Naive thymus-derived CD4-positive, alpha-beta T cell (primary cell): ENCODE data around the gene BST1. TPM values are rescaled to one million over a fixed set of nuclear protein-coding genes. Genes with fewer than 3 reads are reported as not detected.

Source experiments
- ATAC-seq: fragments of 150-1000 bp; cut with Tn5 transposase; 2 replicates; pipeline ENCODE4 v1.10.0; 2021; ENCODE audit warnings: mild to moderate bottlenecking, moderate library complexity
- CTCF ChIA-PET: fragments of 350-600 bp; sonication (Branson Sonifier 250); formaldehyde crosslinking; loops from one replicate; lab custom pipeline; 2021; ENCODE audit warnings: antibody characterized with exemption; lab: Charles Lee
- POLR2A ChIA-PET: fragments of 350-600 bp; sonication (Branson Sonifier 250); formaldehyde crosslinking; loops from one replicate; lab custom pipeline; 2021; ENCODE audit warnings: antibody characterized with exemption, inconsistent platforms; lab: Charles Lee
- DNase-seq, 9 donors: peaks; one replicate each; pipeline versions ENCODE4 v3.0.0 to v3.0.0-alpha.2; 2020 to 2022; ENCODE audit warnings: mixed read lengths in 1 of 9
- H3K27ac ChIP-seq: one replicate; pipeline ENCODE4 v1.7.0; 2013; ENCODE audit warnings: mild to moderate bottlenecking, low read depth, low read length, moderate library complexity
- H3K27me3 ChIP-seq, 2 donors: one replicate each; pipeline ENCODE4 v1.7.0; 2013; ENCODE audit warnings: low read length in 2 of 2, mild to moderate bottlenecking in 2 of 2, moderate library complexity in 2 of 2; ENCODE audit not compliant: control insufficient read depth in 2 of 2, insufficient read depth in 2 of 2
- H3K36me3 ChIP-seq, 3 experiments: 1 replicate in 2 of 3; 2 replicates in 1 of 3; pipeline ENCODE4 v1.7.0; 2013; ENCODE audit warnings: low read length in 3 of 3, mild to moderate bottlenecking in 3 of 3, moderate library complexity in 1 of 3; ENCODE audit not compliant: insufficient read depth in 3 of 3, control insufficient read depth in 2 of 3
- H3K4me1 ChIP-seq, 2 donors: one replicate each; pipeline ENCODE4 v1.7.0; 2013; ENCODE audit warnings: low read length in 2 of 2, mild to moderate bottlenecking in 2 of 2, moderate library complexity in 1 of 2; ENCODE audit not compliant: control insufficient read depth in 2 of 2, insufficient read depth in 2 of 2
- H3K4me3 ChIP-seq: 2 replicates; pipeline ENCODE4 v1.7.0; 2013; ENCODE audit warnings: mild to moderate bottlenecking, low read length
- H3K9me3 ChIP-seq, 3 experiments: 1 replicate in 2 of 3; 2 replicates in 1 of 3; pipeline ENCODE4 v1.7.0; 2013; ENCODE audit warnings: low read length in 3 of 3; ENCODE audit not compliant: control insufficient read depth in 2 of 3
- H3K27ac Mint-ChIP-seq, 9 donors: one replicate each; pipeline ENCODE4 v1.8.0; 2020 to 2022; ENCODE audit warnings: mixed read lengths in 9 of 9, mild to moderate bottlenecking in 8 of 9, moderate library complexity in 5 of 9, inconsistent platforms in 2 of 9
- H3K27me3 Mint-ChIP-seq, 5 donors: one replicate each; pipeline ENCODE4 v1.8.0; 2021 to 2022; ENCODE audit warnings: mixed read lengths in 5 of 5, mild to moderate bottlenecking in 1 of 5
- H3K36me3 Mint-ChIP-seq, 5 donors: one replicate each; pipeline ENCODE4 v1.8.0; 2020 to 2022; ENCODE audit warnings: mixed read lengths in 5 of 5, mild to moderate bottlenecking in 3 of 5, inconsistent platforms in 1 of 5
- H3K4me1 Mint-ChIP-seq, 7 donors: one replicate each; pipeline ENCODE4 v1.8.0; 2020 to 2022; ENCODE audit warnings: mixed read lengths in 7 of 7, mild to moderate bottlenecking in 3 of 7, inconsistent platforms in 1 of 7
- H3K4me3 Mint-ChIP-seq, 10 donors: one replicate each; pipeline ENCODE4 v1.8.0; 2020 to 2022; ENCODE audit warnings: mild to moderate bottlenecking in 10 of 10, mixed read lengths in 10 of 10, moderate library complexity in 6 of 10, inconsistent platforms in 2 of 10
- H3K9me3 Mint-ChIP-seq, 11 donors: one replicate each; pipeline ENCODE4 v1.8.0; 2020 to 2022; ENCODE audit warnings: mixed read lengths in 11 of 11, mild to moderate bottlenecking in 4 of 11, inconsistent platforms in 1 of 11, moderate library complexity in 1 of 11
- intact Hi-C, 2 donors: fragments of 100-400 bp; cut with micrococcal nuclease; formaldehyde crosslinking; loops; one replicate each; pipeline ENCODE4 v1.15.1; 2023
- polyA plus RNA-seq, 2 donors: library from polyadenylated mRNA; unstranded; fragments of 300-500 nt; fragmentation: Illumina TruSeq; gene quantifications; one replicate each; pipeline ENCODE4 v1.2.3, GENCODE V29; 2021
- total RNA-seq, 6 experiments: library from RNA in 5 of 6; stranded (reverse) in 5 of 6; gene quantifications; 1 replicate in 5 of 6; 2 replicates in 1 of 6; pipeline ENCODE4 v1.2.3 and lab custom pipeline; 2021 to 2026

BST1 gene
- total and polyA plus RNA-seq, 7 experiments from 2014 or later = 0.45 to 41.8 (median 0.92) TPM

DNA sequence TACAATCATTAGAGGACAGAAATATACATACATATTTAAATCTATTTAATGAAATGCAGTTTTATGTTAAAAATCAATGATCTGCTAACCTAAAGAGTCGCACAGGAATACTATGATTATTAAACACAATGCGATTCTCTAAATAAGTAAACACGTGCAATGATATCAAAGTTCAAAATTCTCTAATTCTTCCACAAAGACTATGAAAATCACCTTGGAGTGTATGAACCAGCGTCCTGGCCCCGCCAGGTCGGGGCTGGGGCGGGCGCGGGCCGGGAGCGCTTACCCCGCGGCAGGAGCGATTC, 21.8 kb upstream of the BST1 start:
- no peaks in the 10 kb centered on the region for H3K27me3 ChIP-seq
- H3K27ac ChIP-seq = peak overlapping the region; percentile 94
- Mint-ChIP-seq H3K36me3 (peaks cover 3 to 21% (median 7%) of the 10 kb centered on the region in 5 donors), H3K4me1 (peaks cover 24 to 52% (median 39%) of the 10 kb centered on the region in 7 donors), H3K27me3 (no peaks in the 10 kb centered on the region), H3K9me3 (peaks cover 0 to 6% (median 0%) of the 10 kb centered on the region in 11 donors), H3K4me3 (peak overlapping the region; percentile 88 to 99 (median 94)), H3K27ac (peak overlapping the region in 8 of 9 donors; percentile 19 to 100 (median 98))
- intact Hi-C loops = loop anchor here (1.0 to 10.0 kb wide), 8 partner anchors 22 to 679 kb away; partner anchors contain the start of genes CPEB2 (in 2 of the 2), FBXL5 (in 2 of the 2), BST1 (in 1 of the 2) and TAPT1 (in 1 of the 2)
- DNase-seq = no peak
- H3K4me1 ChIP-seq = peaks cover 5 to 11% of the 10 kb centered on the region in 2 donors
- H3K36me3 ChIP-seq = peaks cover 0 to 6% (median 0%) of the 10 kb centered on the region in 3 experiments
- POLR2A ChIA-PET = interaction anchor here (1.0 to 2.5 kb wide), 4 partner anchors 13 to 678 kb away, joined by 3 to 44 read pairs (median 5); partner anchors contain the start of gene FBXL5
- H3K4me3 ChIP-seq = peak overlapping the region; percentile 78
- H3K9me3 ChIP-seq = no peaks in the 10 kb centered on the region
- CTCF ChIA-PET = no interaction called here
- ATAC-seq = no peak

DNA sequence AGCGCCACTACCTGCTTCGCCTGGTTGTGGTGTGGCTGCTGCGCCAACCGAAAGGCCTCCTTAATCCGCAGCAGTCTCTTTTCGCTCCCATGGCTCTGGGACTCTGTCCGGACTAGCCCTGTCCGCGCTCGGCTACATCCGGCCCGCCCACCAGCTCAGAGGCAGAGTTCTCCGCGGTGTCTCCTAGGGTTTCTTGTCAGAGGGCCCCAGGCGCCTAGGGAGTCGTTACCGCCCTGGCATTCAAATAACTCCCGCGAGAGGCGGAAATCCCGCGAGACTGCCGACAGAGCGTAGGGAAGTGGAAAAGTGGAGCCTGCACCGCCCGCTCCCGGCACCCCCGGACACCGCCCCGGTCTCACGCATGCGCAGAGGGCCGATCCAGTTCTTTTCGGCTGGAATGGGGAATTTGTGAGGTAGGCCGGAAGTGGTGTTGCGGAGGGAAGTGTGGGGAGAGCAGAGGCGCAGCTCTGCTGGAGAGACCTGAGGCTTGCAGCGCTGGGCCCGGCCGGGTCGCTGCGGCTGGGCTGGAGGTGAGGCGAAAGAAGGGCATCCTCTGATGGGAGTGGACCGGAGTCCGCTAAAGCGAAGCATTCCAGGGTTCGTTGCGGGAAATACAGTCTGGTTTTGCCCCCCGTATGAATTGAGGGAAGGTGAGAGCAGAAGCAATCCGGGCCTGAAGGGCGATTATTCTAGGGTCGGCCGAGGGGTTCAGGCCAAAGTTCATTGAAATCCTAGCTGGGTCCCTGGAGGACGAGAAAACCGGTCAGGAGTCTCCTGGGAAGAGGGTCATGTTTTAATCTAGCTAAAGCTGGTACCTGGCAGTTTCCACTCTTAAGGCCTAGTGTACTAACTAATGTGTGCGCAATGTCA, 21.3 kb upstream of the BST1 start, which contains the start of gene FAM200B:
TSS of gene FAM200B (plus strand) at position 456 of the 870 bp plus-strand sequence. CDS start 5,151 bp downstream, outside the sequence.
- Mint-ChIP-seq H3K4me1 (peaks cover 22 to 52% (median 44%) of the 10 kb centered on the region in 7 donors), H3K36me3 (peaks cover 9 to 27% (median 13%) of the 10 kb centered on the region in 5 donors), H3K27me3 (no peaks in the 10 kb centered on the region), H3K27ac (peak within 1 kb of the TSS; percentile 89 to 100 (median 98)), H3K4me3 (peak within 1 kb of the TSS; percentile 88 to 99 (median 94)), H3K9me3 (peaks cover 0 to 6% (median 0%) of the 10 kb centered on the region in 11 donors)
- Histone ChIP-seq H3K36me3 (peaks cover 0 to 12% (median 0%) of the 10 kb centered on the region in 3 experiments), H3K27ac (peak within 1 kb of the TSS; percentile 94), H3K9me3 (no peaks in the 10 kb centered on the region), H3K27me3 (no peaks in the 10 kb centered on the region), H3K4me3 (peak within 1 kb of the TSS; percentile 78), H3K4me1 (peaks cover 5 to 11% of the 10 kb centered on the region in 2 donors)
- ATAC-seq = peak; percentile 98
- ChIA-PET CTCF (interaction anchor here (0.7 to 1.0 kb wide), 3 partner anchors 32 to 76 kb away, joined by 3 read pairs; no protein-coding TSS in a partner anchor), POLR2A (interaction anchor here (0.9 to 2.5 kb wide), 7 partner anchors 13 to 679 kb away, joined by 3 to 44 read pairs (median 3); partner anchors contain the start of gene FBXL5)
- peak; percentile 87 to 100 (median 93) for DNase-seq
- intact Hi-C loops = loop anchor here (1.0 to 10.0 kb wide), 10 partner anchors 21 to 679 kb away; partner anchors contain the start of genes BST1 (in 2 of the 2), CPEB2 (in 2 of the 2), FBXL5 (in 2 of the 2) and CD38 (in 1 of the 2)

DNA sequence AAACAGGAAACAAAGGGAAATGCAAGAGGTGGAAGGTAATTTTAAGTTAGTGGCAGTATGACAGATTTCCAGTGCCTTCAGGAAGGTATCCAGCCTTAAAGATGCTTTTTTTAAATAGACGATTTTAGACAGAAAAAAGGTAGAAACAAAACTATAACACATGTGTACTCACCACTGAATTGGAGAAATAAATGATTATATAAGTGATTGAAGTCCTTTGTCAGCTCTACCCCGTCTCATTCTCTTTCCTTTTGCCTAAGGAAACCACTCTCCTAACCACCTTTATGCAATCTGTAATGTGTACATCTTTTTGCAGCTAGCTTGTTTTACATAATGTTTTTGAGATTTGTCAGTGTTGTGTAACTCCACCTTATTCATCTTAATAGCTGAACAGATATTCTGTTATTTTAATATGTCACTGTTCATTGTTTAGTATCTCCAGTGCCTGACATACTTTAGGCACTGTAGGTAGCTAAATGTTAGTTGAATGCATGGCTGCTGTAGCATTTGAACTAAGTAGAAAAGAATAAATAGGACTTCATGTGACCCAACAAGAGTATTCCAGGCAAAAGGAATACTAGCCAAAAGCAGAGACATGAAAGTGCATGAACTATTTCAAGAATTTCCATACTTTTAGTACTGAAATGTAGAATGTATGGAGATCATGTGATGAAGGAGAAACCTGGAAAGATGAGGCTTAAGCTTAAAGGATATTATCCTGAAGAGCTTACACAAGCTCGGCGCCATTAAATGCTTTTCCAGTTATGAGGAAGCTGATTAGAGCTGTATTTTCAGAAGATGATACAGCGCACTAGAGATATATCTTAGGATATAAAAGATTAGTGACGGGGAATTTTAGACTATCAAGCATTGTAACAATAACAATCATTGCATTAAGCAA, 20.4 kb upstream of the BST1 start:
- no peak for DNase-seq
- H3K27ac Mint-ChIP-seq = peak overlapping the region; percentile 89 to 100 (median 98)
- peak overlapping the region; percentile 88 to 99 (median 94) for H3K4me3 Mint-ChIP-seq
- intact Hi-C loops = loop anchor here (1.0 to 10.0 kb wide), 4 partner anchors 20 to 542 kb away; partner anchors contain the start of genes BST1 (in 1 of the 2), CD38 (in 1 of the 2) and TAPT1 (in 1 of the 2)
- Histone ChIP-seq H3K4me1 (peaks cover 5 to 11% of the 10 kb centered on the region in 2 donors), H3K4me3 (peak overlapping the region; percentile 78), H3K27ac (peak overlapping the region; percentile 94), H3K36me3 (peaks cover 0 to 12% (median 0%) of the 10 kb centered on the region in 3 experiments), H3K9me3 (no peaks in the 10 kb centered on the region), H3K27me3 (no peaks in the 10 kb centered on the region)
- H3K27me3 Mint-ChIP-seq = no peaks in the 10 kb centered on the region
- CTCF ChIA-PET = interaction anchor here (0.6 to 1.0 kb wide), 4 partner anchors 33 to 75 kb away, joined by 3 to 5 read pairs (median 3); no protein-coding TSS in a partner anchor
- peaks cover 10 to 27% (median 22%) of the 10 kb centered on the region in 5 donors for H3K36me3 Mint-ChIP-seq
- peaks cover 0 to 6% (median 0%) of the 10 kb centered on the region in 11 donors for H3K9me3 Mint-ChIP-seq
- POLR2A ChIA-PET = interaction anchor here (0.6 to 2.5 kb wide), 6 partner anchors 14 to 679 kb away, joined by 3 to 44 read pairs (median 4); partner anchors contain the start of gene FBXL5
- no peak for ATAC-seq
- peaks cover 23 to 53% (median 45%) of the 10 kb centered on the region in 7 donors for H3K4me1 Mint-ChIP-seq

DNA sequence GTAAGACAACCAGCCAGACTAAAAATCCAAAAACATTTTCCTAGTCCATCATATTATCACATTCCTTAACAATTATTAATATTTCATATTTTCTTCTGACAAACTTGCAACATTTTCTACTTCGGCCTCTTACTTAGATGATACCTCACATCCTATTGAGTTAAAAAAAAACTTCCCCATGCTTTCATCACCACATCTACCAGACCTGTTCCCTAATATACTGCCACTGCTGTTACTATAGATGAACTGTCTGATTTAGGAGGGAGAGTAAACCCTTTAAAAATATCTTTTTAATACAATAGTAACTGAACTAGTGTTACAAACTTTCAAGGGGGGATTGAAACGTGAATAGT, 19.7 kb upstream of the BST1 start:
- ChIA-PET POLR2A (interaction anchor here (2.5 kb wide), 1 partner anchor 28 kb away, joined by 44 read pairs; the partner anchor contains the start of gene FBXL5), CTCF (no interaction called here)
- Histone ChIP-seq H3K27me3 (no peaks in the 10 kb centered on the region), H3K36me3 (peaks cover 0 to 12% (median 0%) of the 10 kb centered on the region in 3 experiments), H3K9me3 (no peaks in the 10 kb centered on the region), H3K27ac (no peak overlapping the region), H3K4me3 (no peak overlapping the region), H3K4me1 (peaks cover 5 to 11% of the 10 kb centered on the region in 2 donors)
- no peak for DNase-seq
- intact Hi-C loops = loop anchor here in 1 of 2 donors (2.0 to 10.0 kb wide), 3 partner anchors 20 to 542 kb away; partner anchors contain the start of genes BST1, CD38 and TAPT1
- peak overlapping the region in 4 of 9 donors; percentile 10 to 100 (median 78) for H3K27ac Mint-ChIP-seq
- peak overlapping the region in 8 of 10 donors; percentile 46 to 99 (median 76) for H3K4me3 Mint-ChIP-seq
- no peaks in the 10 kb centered on the region for H3K27me3 Mint-ChIP-seq
- H3K4me1 Mint-ChIP-seq = peaks cover 24 to 56% (median 44%) of the 10 kb centered on the region in 7 donors
- no peak for ATAC-seq
- peaks cover 0 to 6% (median 0%) of the 10 kb centered on the region in 11 donors for H3K9me3 Mint-ChIP-seq
- peaks cover 10 to 29% (median 24%) of the 10 kb centered on the region in 5 donors for H3K36me3 Mint-ChIP-seq

DNA sequence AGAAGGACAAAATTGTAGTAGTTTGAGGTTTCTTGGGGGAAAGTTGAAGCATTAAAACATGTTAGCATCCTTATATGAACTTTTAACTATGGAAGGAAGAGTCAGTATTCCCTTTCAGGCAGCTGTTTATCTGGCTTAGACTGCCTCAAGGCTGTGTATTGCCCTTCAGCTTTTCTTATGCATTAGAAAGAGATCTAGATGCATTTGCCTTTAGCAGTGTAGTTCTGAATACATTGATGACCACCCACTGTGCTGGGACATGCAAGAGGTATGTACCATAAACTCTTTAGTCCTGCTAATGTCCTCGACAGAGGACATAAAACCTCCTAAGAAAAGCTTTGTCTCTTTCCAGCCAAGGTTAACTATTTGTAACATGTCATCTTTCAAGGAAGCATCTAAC, 18.4 kb upstream of the BST1 start:
- Mint-ChIP-seq H3K36me3 (peaks cover 10 to 37% (median 24%) of the 10 kb centered on the region in 5 donors), H3K9me3 (peaks cover 0 to 6% (median 0%) of the 10 kb centered on the region in 11 donors), H3K4me1 (peaks cover 24 to 56% (median 44%) of the 10 kb centered on the region in 7 donors), H3K27me3 (no peaks in the 10 kb centered on the region), H3K4me3 (peak overlapping the region in 1 of 10 donors; percentile 30), H3K27ac (no peak overlapping the region)
- no peak overlapping the region for H3K4me3 ChIP-seq
- ChIA-PET POLR2A (interaction anchor here (0.8 to 1.6 kb wide), 2 partner anchors 30 to 82 kb away, joined by 3 to 5 read pairs; partner anchors contain the start of gene FBXL5), CTCF (interaction anchor here (0.6 kb wide), 1 partner anchor 30 kb away, joined by 3 read pairs; no protein-coding TSS in a partner anchor)
- intact Hi-C loops = loop anchor here in 1 of 2 donors (10.0 kb wide), 1 partner anchor 540 kb away; the partner anchor contains the start of gene TAPT1
- no peak for DNase-seq
- H3K36me3 ChIP-seq = peaks cover 0 to 12% (median 0%) of the 10 kb centered on the region in 3 experiments
- no peak overlapping the region for H3K27ac ChIP-seq
- ATAC-seq = no peak
- no peaks in the 10 kb centered on the region for H3K27me3 ChIP-seq
- no peaks in the 10 kb centered on the region for H3K9me3 ChIP-seq
- H3K4me1 ChIP-seq = peaks cover 5 to 11% of the 10 kb centered on the region in 2 donors
